NCI-H748 (cell line): ENCODE data around the gene EMILIN3.

Experiments used
- DNase-seq: peaks from one replicate; lab custom pipeline; 2025; ENCODE audit not compliant: unreplicated experiment; lab: John Stamatoyannopoulos, UW

The EMILIN3 gene

DNA sequence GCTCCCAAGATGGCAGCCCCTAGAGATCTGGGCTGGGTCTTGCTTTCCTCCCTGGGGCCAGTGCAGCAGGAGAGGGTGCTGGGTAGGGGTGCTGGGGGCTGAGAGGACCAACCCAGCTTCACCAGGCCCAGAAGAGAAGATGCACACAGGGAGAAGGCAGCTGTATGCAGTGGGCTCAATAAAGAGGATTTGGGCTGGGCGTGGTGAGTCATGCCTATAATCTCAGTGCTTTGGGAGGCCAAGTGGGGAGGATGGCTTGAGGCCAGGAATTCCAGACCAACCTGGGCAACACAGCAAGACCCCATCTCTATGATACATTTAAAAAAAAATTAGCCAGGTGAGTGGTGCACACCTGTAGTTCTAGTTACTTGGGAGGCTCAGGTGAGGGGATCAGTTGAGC, 25.7 kb upstream of the EMILIN3 start:
- DNase-seq = no peak

DNA sequence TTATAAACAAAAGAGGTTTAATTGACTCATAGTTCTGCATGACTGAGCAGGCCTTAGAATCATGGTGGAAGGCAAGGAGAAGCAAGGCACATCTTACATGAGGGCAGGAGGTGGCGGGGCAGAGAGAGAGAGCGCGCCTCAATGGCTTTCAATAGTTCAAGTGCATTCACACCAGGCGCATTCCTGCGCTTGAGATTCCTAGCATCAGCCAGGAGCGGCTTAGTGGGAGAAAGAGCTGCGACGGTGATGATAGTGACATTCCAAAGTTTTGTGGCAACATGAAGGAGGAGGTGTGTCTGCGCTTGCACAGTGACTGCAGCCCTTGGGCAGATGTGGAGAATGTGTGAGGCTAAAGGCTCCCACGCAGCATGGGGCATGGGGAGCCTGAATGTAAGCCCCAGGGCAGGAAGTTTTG, 25.0 kb upstream of the EMILIN3 start:
- no peak for DNase-seq

DNA sequence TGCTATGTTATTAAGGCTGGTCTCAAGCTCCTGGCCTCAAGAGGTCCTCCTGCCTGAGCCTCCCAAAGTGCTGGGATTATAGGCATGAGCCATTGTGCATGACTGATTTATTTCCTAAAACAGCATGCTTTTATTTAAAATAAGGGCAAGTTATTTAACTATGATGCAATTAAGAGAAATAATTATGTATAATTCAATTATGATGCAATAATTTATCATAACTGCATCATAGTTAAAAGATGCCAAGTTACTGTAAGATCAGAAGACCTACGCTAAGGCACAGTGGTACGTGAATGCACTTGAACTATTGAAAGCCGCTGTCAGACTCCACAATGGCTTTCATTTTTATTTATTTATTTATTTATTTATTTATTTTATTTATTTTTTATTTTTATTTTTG, 24.3 kb upstream of the EMILIN3 start:
- DNase-seq = no peak

DNA sequence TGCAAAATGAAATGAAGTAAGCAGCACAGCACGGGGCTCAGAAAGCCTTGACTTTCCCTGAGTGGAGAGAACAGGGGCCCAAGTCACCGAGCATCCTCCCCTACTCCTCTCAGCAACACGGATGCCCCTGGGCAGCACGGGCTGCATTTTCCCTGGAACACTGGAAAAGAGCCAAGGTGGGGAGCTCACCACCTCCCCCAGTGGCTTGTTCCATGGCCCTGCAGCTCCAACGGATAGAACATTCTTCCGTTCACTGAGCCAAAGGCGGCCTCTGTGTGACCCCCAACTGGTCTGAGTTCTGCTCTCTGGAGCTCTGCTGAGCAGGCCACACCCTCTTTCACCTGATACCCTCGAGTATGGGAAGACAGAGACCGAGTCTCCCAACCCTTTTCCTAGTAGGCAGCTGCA, 20.8 kb upstream of the EMILIN3 start:
- peak; percentile 14 for DNase-seq

DNA sequence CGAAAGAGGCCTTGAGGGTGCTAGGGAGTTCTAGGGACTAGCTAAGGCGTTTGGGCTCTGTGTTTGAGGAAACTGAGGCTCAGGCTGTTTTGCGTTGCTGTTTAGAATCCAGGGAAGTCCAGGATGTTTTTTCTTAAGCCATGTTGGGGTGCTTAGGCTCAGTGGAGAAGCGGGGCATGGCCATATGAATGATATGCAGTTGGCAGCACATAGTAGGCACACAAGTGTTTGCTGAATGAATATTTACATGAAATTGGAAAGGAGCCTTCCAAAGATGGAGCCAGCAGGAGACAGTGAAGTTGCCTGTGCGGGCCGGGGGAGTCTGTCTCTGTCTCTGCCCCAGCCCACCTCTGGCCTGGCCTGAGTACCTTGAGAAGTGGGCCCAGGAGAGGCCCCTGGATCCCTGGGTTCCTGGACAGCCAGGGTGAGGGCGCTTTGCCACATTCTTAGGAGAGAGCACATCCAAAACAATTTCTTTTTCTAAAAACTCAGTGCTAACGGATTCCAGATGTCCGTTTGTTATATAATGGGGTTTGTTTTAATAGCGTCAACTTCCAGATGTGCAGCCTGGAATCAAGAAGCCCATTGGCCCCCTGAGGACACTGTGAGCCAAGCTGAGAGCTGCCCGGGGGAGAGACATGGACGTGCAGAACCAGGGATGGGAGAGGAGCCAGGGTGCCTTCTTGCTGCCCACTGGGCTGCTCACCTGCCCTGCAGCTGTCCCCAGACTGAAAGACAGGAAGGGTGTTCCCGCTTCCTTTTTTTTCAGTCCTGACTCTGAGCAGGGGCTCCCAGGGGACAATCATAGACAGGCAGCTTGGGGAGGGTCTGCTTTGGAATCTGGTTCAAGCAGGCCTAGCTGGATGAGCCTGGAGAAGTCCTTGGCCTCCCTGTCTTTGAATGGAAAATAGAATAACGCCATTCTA, 20.1 kb upstream of the EMILIN3 start:
- no peak for DNase-seq

DNA sequence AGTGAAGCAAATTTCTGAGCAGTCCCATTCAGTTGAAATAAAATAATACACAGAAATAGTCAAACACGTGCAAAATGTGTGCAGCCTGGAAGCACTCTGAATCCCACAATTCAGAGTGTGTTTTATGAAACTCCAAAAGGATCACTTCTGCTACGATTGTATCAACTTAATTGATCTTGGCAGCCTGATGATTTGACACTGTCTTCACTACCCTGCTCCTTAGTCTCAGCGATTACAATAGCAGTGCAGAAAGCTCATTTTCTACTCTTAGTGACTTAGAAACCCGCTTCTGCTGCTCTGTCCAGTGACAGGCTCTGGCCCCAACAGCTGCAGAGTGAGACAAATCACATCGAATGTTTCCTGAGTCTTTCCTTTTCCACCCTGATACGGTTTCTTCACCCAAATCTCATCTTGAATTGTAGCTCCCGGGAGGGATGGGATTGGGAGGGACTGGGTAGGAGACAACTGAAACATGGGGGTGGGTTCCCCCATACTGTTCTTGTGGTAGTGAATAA, 16.2 kb upstream of the EMILIN3 start:
- DNase-seq = no peak

DNA sequence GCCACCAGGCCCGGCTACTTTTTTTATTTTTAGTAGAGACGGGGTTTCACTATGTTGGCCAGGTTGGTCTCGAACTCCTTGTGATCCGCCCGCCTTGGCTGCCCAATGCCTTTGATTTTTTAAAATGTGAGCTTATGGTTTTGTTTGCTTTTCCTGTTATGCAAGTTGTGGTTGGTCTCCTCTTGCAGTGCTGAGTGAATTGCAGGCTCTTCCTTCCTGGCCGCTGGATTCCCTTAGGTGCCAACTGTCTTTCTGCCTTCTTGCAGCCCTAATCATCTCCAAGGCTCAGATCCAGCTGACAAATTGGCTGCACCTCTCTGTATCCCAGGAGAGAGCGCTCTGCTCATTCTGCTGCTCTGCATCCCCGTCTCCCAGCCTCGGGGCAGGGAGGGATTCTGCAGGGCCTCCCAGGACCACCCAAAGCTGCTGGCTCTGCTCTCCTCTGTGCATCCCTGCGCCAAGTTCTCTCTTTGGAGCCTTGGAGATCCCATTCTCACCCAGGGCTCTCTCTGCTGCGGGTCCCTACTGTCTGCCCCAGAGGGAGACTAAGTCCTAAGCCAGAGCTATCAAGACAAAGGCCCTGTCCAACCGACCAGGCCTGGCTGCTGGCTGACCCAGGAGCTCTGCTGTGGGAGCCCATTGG, 14.1 kb upstream of the EMILIN3 start:
- no peak for DNase-seq

DNA sequence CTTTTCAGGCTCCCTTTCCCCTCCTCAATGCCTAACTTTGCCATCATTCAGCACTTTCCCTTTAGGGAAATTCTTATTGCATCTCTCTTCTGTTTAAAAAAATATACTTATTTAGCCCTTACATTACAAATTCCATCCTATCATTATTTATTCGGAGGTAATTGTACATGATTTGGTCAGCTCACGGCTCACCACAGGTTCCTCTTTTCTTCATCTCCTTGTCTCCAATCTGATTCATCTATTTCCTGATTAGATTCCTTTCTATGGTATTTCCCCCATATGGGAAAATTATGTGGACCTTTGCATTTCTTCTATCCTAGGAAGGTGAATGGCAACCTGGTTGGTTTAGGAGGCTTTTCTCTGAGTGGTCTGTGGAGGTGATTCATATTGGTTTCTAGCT, 12.9 kb upstream of the EMILIN3 start:
- DNase-seq = no peak

DNA sequence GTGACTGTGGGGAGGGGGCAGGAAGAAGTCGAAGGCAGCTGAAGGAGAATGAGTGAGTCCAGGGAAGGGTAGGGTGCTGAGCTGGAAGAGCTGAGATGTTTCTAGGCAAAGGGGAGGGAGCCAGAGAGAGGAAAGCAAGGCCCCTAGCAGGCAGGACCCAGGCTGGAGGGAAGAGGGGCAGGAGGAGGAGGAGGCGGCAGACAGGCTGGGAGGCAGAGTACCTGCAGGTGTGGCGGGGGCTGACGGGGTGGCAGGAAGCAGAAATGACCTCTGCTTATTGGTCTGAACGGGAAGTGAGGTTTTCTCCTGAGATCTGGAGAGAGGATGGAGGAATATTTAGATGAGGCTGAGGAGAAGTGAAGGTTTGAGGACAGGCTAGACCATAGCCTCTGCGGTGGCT, 10.7 kb upstream of the EMILIN3 start:
- no peak for DNase-seq

DNA sequence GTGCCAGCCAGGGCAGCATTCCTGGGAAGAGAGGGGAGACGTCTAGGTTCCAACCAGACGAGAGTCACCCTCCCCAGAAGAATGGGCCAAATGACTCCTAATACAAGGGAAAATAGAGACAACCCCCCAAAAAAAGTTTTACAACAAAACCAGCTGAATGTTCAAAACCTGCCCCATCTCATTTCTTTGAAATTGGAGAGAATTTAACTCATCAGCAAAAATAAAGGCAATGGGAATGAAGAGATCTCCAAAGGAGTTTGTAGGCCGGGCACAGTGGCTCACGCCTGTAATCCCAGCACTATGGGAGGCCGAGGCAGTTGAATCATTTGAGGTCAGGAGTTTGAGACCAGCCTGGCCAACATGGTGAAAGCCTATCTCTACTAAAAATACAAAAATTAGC, 9.7 kb upstream of the EMILIN3 start:
- DNase-seq = no peak

DNA sequence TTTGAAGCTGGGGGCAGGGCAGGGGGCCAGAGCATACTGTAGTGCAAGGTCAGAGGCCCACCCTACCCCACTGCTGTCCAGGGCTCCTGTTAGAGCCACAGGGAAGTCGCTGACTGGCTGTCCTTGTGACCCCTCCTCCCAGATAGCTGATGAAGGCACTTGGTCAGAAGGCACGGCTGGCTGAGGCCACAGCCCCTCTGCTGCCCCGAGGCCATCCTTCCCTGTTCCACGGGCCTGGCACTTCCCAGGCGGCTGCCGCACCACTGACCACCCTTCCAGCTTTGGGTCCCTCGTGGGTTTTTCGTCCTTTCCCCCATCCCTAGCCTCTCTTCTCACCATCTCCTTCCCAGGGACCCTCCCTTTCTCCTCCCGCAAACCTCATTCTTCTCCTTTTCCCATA, 9.2 kb upstream of the EMILIN3 start:
- DNase-seq = no peak

DNA sequence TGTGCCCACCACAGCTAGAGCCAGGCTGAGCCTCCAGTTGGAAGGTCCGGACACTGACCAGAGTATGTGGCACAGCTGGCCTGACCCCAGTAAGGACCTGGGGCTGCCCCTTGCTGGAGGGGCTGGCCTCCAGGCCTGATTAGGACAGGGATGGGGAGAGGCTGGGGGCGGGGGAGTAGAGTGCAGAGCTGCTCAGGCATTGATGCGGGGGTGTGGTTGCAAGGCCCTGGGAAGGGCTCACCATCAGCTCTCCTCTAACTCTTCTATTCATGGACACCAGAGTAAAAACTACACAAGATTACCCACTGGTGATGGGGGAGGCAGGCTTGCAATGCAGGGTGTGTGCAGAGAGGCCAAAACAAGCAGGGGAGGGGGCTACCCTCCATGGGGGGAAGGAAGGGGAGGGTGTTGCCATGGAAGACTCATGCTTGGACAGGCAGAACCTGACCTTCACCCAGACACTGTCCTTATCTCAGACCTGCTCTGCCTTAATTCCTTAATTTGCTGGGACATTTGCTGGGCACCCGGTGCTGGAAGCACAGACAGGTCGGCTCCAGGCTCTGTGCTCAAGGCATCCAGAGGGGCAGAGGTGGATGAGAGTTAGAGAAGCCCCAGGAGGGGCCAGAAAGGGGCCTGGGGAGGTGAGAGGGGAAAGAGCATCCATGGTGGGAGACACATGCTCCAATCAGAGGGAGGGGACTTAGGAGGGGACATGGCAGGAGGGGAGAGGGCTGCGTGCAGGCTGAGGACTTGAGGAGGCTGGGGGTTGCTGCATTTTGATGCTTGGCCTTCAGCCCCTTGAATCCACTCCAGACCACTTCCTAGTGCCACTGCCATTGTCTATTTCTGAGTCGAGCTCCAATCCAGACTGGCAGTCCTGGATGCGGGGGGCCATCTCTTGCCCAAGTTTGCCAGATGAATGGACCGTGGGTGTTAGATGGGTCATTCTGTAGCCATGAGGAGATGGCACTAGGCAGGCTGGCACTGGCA, 7.6 kb upstream of the EMILIN3 start:
- DNase-seq = no peak

DNA sequence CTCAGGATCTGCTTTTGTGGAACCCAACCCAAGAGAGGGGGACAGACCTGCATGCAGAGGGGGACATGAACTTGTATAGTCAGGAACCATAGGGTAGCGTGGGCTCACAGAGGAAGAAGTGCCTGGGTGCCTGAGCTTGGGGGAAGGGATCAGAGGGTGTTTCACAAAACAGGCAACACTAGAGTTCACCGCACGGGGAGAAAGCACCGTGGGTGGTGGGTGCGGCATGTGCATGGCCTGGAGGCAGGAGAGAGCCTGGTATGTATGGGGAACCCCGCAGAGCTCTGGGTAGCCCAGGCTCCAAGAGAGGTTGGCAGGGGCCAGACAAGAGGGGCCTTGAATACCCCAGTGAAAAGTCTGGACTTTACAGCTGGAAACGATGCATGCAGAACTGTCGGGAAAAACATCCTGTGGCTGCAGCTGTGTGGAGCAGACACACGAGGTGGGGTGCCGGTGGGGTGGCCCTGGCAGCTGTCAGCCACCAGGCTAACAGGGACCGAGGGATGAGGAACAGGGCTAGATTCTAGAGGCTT, 6.7 kb upstream of the EMILIN3 start:
- no peak for DNase-seq

DNA sequence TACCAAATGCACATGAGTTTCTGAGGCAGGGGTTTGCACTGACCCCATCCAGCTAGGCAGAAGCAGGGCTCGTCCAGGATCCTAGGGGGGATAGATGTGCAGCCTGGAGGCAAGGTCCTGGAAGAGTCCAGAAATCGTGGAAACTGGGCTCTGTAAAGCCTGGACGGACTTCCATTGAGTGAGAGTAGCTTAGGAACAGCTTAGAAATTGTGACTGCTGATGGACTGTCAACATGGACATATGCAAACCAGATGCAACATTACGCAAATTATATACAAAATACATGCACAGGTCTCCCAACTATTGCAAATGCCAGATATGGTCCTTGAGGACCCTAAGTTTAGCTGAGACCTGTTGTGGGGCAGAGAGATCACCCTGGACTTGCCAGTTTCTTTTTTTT, 4.8 kb upstream of the EMILIN3 start:
- DNase-seq = peak; percentile 5

DNA sequence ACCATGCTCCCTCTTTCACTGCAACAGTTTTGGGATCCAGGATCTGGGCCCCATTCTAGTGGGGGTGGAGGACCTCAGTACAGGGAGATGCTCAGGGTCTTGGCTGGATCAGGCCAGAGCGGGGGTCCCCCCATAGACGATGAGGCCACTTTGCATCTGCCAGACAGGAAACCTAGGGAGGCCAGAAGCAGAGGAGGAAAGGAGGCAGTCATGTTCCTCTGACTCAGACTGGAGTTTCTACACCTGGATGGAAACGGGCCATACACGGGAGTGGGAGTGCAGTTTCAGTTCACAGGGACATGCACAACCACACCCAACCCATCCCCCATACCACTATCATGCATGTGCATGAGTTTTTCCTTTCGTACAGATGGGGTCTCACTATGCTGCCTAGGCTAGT, 3.6 kb upstream of the EMILIN3 start:
- no peak for DNase-seq

DNA sequence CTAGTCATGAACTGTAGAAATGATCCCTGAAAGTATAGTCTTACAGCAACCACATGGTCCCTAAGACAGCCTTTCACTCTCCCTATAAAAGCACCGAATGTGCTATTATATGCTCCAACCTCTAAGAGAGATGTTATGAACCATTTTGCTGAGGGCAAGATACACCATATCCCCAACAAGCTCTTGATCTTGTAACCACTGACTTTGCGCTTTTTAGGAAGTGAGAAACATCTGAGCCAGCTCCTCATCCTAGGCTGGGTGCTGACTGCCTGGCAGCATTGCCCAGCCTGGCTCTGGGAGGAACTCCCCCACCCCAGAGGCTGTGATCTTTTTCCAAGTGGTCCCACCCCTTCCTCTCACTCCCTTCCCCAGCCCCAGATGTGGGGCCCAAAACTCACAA, 3.1 kb upstream of the EMILIN3 start:
- DNase-seq = no peak

DNA sequence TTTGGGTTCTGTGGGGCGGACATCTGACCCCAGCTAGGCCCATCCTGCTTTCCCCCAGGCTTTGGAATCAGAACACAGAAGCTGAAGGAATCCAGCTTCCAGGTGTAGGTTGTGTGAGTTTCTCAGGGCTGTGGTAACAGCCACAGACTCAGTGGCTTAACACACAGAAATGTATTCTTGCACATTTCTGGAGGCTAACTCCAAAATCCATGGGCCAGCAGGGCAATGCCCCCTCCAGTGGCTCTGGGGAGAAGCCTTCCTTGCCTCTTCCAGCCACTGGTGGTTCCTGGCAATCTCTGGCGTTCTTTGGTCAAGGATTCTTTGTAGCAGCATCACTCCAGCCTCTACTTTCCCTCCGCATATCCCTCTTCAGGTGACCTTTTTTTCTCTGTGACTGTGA, 1.3 kb upstream of the EMILIN3 start:
- no peak for DNase-seq

DNA sequence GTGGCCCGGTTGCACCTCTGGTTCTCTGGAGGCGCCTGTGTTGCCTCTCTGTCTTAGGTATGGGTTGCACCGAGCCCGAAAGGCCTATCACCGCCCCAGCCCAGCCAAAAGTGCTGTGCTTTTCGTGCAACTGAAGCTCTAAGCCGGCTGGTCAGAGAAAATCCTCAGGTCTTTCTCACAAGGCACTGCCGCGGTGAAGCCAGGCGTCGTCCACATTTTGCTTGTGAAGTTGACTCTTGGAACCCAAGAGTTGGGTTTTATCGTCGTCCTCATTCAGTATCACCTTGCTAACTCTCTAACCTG, 726 bp upstream of the EMILIN3 start:
- no peak for DNase-seq

DNA sequence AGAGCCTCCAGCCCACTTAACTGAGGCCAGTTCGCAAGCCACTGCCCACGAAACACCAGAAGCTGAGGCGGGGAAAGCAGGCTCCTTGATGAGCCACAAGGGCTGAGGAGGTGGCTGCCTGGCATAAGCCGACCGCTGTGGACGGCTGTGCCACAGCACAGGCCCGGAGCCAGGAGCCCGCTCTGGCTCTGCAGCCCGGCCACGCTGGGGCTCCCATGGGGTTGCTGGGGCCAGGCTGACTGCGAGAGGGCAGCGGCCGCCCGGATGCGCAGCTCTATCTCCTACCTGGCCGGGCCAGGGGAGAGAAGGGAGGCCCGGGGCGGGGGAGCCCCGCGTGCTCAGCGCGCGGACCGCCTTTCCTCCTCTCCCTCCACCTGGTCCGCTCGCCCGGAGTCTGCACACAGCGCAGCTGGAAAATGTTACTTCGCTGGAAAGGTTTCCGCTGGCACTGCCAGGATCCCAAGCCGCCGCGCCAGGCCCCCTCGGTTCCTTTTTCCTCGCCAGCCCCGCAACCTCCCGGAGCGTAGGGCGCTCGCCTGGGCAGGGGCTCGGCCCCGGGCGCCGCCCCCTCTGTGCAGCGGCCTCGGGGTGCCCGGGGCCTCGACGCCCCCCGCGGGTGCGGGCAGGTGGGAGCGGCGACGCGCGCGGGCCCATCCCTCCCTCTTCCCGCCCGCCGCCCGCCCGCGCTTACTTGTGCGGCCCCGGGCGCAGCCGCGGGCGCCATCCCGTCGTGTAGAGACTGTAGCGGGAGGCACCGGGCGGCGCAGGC, 657 bp downstream of the EMILIN3 start:
- DNase-seq = peak; percentile 65
